Activated T-cell treated with anti-CD3 and anti-CD28 coated beads, Interleukin-2, amount 50 U/mL, for 1 hour (primary cell): ENCODE data around the gene WDFY3.

Experiments used
- DNase-seq: peaks from one replicate; pipeline ENCODE4 v3.0.0-alpha.2; 2020

The WDFY3 gene, protein sequence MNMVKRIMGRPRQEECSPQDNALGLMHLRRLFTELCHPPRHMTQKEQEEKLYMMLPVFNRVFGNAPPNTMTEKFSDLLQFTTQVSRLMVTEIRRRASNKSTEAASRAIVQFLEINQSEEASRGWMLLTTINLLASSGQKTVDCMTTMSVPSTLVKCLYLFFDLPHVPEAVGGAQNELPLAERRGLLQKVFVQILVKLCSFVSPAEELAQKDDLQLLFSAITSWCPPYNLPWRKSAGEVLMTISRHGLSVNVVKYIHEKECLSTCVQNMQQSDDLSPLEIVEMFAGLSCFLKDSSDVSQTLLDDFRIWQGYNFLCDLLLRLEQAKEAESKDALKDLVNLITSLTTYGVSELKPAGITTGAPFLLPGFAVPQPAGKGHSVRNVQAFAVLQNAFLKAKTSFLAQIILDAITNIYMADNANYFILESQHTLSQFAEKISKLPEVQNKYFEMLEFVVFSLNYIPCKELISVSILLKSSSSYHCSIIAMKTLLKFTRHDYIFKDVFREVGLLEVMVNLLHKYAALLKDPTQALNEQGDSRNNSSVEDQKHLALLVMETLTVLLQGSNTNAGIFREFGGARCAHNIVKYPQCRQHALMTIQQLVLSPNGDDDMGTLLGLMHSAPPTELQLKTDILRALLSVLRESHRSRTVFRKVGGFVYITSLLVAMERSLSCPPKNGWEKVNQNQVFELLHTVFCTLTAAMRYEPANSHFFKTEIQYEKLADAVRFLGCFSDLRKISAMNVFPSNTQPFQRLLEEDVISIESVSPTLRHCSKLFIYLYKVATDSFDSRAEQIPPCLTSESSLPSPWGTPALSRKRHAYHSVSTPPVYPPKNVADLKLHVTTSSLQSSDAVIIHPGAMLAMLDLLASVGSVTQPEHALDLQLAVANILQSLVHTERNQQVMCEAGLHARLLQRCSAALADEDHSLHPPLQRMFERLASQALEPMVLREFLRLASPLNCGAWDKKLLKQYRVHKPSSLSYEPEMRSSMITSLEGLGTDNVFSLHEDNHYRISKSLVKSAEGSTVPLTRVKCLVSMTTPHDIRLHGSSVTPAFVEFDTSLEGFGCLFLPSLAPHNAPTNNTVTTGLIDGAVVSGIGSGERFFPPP (N-terminal part only)

DNA sequence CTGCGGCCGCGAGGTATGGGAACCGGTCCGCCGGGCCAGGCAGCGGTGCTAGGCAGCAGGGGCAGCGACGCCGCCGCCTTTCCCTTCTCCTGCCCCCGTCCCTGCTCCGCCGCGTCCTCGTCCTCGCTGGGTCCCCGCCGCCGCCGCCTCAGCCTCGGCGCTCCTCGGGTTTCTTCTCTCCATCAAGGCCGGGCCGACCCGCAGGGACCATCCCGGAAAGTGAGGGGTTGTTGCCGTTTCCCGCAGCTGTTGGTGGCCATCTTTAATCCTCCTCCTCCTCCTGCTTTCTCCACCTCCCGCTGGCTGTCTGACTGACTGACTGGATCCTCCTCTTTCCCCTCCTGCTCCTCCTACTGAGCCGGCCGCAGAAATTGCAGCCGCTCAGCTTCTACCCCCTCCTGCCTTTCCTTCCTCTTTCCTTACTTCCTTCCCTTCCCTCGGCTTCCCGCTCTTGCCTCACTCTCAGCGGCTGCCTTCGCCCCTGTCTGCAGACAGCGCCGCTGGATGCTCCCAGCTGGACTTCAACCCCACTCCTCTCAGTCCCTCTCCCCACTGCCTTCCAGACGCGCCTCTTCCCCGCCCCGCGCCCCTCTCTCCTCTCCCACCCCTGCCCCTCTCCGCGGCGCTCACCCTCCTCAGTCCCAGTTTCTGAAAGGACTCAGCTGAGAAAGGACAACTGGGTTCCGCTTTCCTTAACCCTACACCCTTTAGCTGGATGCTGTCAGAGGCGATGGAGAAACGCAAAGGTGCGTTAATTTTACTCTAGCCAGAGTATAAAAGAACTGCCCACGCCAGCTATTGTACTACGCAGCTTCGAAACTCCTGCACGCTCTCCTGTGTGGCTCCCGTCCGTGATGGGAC, at the start of gene WDFY3:
Gene WDFY3 (minus strand): TSS at position 309 of the 861 bp plus-strand sequence. CDS start 106,099 bp downstream, outside the sequence.
- no peak for DNase-seq

DNA sequence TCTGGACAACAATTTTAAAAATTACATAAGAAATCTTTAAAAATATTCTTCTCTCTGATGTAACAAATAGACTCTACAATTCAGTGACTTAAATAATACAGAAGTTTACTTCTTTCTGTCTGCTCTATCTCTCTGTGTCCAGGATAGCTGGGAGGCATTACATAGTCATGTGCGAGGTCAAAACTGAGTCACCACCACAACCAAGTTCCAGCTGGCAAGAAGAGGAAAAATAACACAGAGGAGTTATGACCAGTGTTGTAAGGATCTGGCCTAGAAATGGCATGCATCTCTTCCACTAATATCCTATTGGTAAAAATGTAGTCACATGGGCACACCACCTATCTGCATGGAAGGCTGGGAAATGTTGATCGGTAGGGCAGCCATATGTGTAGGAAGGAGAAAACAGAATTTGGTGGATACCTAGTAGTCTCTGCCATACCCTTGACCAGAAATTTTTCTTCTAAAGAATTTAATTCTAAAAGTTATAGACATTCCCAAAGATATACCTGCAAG, 39.4 kb upstream of the WDFY3 start:
- DNase-seq: no peak

DNA sequence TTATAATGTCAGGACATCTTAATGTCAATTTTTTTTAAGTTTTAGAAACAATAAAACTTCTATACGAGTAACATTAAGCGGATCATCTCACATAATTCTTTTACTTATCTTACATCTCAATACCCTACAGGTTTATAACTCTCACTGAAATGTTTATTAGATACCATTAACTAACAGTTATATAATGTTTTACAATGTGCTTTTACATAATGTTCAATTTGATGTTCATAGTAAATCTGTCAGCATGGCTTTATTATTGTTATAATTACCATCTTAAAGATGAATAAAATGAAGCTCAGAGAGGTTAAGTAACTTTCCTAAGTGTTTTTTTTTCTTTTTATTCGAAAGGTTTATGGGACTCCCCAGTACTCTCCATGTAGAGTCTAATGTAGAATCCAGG, 33.9 kb upstream of the WDFY3 start:
- no peak for DNase-seq

DNA sequence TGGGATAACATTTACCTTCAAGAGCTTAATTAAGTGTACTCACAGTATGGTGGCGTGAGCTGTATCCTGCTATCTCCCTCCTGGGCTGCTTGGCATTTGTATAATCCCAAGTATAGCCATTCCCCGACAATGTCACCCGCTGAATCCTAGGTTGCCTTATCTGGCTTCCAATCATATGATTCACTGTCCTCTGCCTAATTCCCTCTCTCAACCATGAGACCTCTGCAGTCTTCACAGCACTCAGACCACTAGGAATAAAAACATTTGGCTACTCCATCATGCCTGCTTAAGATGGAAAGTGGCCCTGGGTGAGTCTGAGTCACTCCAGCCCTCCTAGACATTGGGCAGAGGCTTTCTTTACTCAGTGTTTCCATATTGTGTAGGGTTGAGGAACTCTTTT, 28.9 kb upstream of the WDFY3 start:
- no peak for DNase-seq

- DNase-seq: no peak
These were observed 27.8 kb upstream of the WDFY3 start for GRCh38 chr4:84994280-84994679.

DNA sequence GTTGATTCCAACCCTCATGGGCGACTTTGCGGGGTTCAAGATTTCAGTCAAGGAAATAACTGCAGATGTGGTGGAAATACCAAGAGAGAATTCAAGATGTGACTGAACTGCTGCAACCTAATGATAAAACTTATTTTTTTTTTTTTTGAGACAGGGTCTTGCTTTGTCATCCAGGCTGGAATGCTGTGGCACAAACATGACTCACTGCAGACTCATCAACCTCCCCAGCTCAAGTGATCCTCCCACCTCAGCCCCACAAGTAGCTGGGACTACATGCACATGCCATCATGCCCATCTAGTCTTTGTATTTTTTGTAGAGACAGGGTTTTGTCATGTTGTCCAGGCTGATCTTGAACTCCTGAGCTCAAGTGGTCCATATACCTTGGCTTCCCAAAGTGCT, 19.5 kb upstream of the WDFY3 start:
- DNase-seq: no peak

DNA sequence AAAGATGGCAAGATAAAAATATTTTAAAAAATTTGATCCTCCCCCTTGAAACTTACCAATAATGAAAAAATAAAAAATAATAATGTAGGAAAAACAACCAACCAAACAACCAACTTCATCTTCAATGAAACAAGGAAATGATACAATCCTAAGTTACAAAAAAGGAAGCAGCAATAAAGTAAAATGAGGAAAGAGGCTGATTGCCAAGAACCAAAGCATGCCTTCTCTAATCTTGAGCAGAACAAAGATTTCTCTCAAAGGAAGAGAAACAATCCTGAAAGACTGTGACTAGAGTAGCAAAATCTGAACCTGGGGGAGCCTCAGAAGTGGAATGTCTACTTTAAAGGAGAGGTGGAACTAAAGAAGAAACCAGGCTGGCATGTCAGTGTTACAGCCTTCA, 10.9 kb upstream of the WDFY3 start:
- DNase-seq: no peak

GRCh38 chr4:84973856-84974255, 7.4 kb upstream of the WDFY3 start:
- no peak for DNase-seq

DNA sequence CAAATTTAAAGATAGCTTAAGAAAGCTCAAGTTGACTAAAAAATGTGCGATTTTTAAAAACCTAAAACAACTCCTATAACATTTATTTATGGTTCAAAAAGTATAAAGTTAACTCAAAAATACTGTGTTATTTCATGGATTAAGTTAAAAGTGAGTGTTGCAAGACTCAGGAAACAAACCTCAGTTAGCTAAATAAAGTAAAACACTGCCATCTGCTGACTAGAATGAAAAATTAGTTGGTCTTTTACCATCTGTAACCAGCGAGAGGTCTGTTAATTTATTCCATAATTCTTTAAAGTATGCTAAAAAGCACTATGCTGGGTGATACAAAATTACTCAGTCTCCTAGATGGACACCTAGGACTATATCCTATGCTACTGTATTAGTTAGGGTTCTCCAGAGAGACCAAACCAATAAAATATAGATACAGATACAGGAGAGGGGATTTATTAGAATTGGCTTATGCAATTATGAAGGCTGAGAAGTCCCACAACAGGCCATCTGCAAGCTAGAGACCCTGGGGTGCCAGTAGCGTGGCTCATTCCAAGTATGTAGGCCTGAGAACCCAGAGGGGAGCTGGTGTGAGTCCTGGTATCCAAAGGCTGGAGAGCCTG, 4.9 kb upstream of the WDFY3 start:
- no peak for DNase-seq

DNA sequence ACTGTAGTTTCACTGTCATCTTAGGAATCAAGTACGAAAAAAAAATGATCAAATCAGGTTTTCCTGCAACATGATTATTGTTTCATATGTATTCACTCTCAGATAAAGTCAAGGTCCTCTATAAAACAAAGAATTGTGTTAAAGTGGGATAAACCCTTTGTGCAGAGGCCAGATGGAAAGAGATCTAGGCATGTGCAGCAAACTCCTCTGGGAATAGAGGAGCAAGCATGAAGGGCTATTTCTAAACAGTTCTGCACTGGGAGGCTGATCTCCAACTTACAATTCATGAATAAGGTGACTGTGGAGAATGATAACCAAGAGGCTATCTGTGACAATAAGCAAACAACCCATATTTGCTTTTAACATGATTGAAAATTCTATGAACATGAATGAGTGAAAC, 2.4 kb upstream of the WDFY3 start:
- no peak for DNase-seq

- DNase-seq: no peak
These were observed 777 bp upstream of the WDFY3 start for GRCh38 chr4:84967243-84967690.

- no peak for DNase-seq
These were observed 723 bp downstream of the WDFY3 start for GRCh38 chr4:84965553-84966381.

GRCh38 chr4:84964995-84965552, 1.4 kb downstream of the WDFY3 start:
- DNase-seq: no peak

DNA sequence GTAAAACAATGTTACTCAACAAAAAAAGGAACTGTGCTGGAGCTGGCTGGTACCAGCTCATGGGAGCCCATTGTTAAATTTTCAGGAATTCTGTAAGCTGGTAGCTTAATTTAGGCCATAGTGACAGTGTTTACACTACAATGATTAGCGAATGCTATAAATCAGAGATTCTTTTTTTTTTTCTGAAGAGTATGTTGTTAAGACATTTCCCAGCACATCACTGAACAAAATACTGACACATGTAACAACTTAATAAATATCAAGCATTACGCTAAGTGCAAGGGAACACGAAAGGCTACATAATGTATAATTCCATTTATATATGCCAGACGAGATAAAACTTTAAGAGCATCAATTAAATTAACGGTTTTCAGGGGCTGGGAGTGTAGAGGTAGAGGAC, 4.4 kb downstream of the WDFY3 start:
- DNase-seq: no peak

DNA sequence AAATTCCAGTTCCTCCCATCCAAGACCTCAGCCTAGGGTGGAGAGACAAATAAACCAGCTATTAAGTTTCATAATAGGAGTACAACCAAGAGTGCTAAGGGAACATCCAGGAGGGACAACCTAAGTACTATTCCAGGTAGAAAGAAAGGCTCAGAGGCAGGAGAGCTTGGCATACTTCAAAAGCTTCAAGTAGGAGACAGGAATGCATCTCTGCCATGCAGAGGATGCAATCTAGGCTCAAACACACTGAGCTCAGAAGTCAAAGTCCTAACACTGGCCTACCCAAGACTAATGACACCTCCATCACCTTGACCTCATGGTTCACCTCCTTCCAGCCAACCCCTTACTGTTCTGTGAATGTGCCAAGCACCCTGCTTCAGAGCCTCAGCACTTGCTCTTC, 8.1 kb downstream of the WDFY3 start:
- DNase-seq: no peak

GRCh38 chr4:84957514-84958420, 8.7 kb downstream of the WDFY3 start:
- DNase-seq: no peak

GRCh38 chr4:84956014-84956413, 10.5 kb downstream of the WDFY3 start:
- DNase-seq: no peak

DNA sequence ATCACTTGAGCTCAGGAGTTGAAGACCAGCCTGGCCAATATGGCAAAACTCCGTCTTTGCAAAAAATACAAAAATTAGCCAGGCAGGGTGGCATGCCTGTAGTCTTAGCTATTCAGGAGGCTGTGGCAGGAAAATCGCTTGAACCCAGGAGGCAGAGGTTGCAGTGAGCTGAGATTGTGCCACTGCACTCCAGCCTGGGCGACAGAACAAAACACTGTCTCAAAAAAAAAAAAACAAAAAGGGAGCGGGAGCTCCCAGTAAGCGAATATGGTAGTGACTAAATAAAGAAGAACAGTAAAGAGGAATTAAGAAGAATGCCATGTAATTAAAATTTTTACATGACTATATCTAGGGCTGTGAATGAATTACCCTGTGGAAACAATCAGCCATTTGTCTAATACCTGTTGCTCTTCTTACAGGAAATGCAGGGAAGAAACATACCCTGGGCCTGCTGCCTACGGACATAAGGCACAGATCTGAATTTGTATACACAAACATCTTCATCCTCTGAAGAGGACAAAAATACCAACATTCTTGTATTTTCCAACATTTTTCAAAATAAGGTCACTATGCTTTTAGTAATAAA, 11.4 kb downstream of the WDFY3 start:
- no peak for DNase-seq

DNA sequence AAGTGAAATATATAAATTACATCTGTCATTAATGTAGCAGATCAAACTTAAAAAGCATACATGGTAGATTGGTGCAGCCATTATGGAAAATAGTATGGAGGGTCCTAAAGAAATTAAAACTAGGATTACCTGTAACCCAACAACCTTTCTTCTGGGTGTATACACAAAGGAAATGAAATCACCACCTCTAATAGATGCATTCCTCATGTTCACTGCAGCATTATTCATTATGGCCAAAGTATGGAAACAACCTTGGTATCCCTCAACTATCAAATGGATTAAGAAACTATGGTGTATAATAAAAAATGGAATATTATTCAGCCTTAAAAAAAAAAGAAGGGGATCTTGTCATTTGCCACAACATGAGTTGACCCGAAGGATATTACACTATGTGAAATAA, 13.7 kb downstream of the WDFY3 start:
- no peak for DNase-seq
